Fibroblast of lung (primary cell): ENCODE data around the gene ANKS1B.

Experiments used
- EZH2 ChIP-seq: IDR thresholded peaks from 2 replicates; pipeline ENCODE4 v1.5.1; 2012; ENCODE audit warnings: low read length, control low read depth, mild to moderate bottlenecking; ENCODE audit errors: missing control alignments
- TF ChIP-seq, protein P1 (sequence below), 2 donors: IDR thresholded peaks in 1 of 2; conservative IDR thresholded peaks in 1 of 2; 1 replicate in 1 of 2; 2 replicates in 1 of 2; pipeline ENCODE4 v1.5.1; 2011 to 2012; ENCODE audit warnings: low read length in 2 of 2, control low read depth in 1 of 2, inconsistent platforms in 1 of 2, low read depth in 1 of 2, mild to moderate bottlenecking in 1 of 2

GRCh38 chr12:99282624-99283023 lies 702.1 kb downstream of the ANKS1B start:
- TF ChIP-seq, protein P1, sequence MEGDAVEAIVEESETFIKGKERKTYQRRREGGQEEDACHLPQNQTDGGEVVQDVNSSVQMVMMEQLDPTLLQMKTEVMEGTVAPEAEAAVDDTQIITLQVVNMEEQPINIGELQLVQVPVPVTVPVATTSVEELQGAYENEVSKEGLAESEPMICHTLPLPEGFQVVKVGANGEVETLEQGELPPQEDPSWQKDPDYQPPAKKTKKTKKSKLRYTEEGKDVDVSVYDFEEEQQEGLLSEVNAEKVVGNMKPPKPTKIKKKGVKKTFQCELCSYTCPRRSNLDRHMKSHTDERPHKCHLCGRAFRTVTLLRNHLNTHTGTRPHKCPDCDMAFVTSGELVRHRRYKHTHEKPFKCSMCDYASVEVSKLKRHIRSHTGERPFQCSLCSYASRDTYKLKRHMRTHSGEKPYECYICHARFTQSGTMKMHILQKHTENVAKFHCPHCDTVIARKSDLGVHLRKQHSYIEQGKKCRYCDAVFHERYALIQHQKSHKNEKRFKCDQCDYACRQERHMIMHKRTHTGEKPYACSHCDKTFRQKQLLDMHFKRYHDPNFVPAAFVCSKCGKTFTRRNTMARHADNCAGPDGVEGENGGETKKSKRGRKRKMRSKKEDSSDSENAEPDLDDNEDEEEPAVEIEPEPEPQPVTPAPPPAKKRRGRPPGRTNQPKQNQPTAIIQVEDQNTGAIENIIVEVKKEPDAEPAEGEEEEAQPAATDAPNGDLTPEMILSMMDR (conservative IDR thresholded peaks at IDR 0.05 in 1 of 2, IDR thresholded peaks at IDR 0.05 in 1 of 2; ENCODE audit: low read depth in 1 of 2, low read length in 2 of 2): no peak
- no peak for TF ChIP-seq EZH2
